Retinal pigment epithelial cell (primary cell): ENCODE measurements around the gene NUDT3.
A peak's percentile ranks its signal among the peaks of the same experiment; 100 is the strongest.

ENCODE experiments used
- DNase-seq: peaks from one replicate; pipeline ENCODE4 v3.0.0-alpha.2; 2010; ENCODE audit warnings: low read depth
- H3K4me3 ChIP-seq: 2 replicates; pipeline ENCODE4 v1.5.1; 2011; ENCODE audit warnings: mild to moderate bottlenecking, low read length, control low read depth, moderate library complexity
- CTCF ChIP-seq: conservative IDR thresholded peaks from 2 replicates; pipeline ENCODE4 v1.5.1; 2011; ENCODE audit warnings: low read depth, low read length, control low read depth, inconsistent platforms

NUDT3 gene

GRCh38 chr6:34339971-34340370, 52.5 kb downstream of the NUDT3 start:
- no peak for TF ChIP-seq CTCF

GRCh38 chr6:34339432-34339831, 53.0 kb downstream of the NUDT3 start:
- no peak overlapping the region for H3K4me3 ChIP-seq
- TF ChIP-seq CTCF: no peak
- DNase-seq: peak; percentile 47

More at GRCh38 chr6:34339971-34340370, 52.5 kb downstream of the NUDT3 start:
- no peak overlapping the region for H3K4me3 ChIP-seq
- no peak for DNase-seq

- no peak for DNase-seq
- TF ChIP-seq CTCF: no peak
These were observed 53.7 kb downstream of the NUDT3 start for GRCh38 chr6:34338811-34339210.

GRCh38 chr6:34338377-34338776, 54.1 kb downstream of the NUDT3 start:
- DNase-seq: no peak
- TF ChIP-seq CTCF: no peak
- H3K4me3 ChIP-seq: no peak overlapping the region

More at GRCh38 chr6:34338811-34339210, 53.7 kb downstream of the NUDT3 start:
- H3K4me3 ChIP-seq: no peak overlapping the region

GRCh38 chr6:34334796-34335416, 57.6 kb downstream of the NUDT3 start:
- DNase-seq: peak; percentile 82
- no peak for TF ChIP-seq CTCF
- H3K4me3 ChIP-seq: no peak overlapping the region

- TF ChIP-seq CTCF: no peak
- DNase-seq: no peak
These were observed 58.6 kb downstream of the NUDT3 start for GRCh38 chr6:34333858-34334257.

GRCh38 chr6:34332251-34333198, 59.9 kb downstream of the NUDT3 start:
- DNase-seq: no peak
- H3K4me3 ChIP-seq: no peak overlapping the region
- no peak for TF ChIP-seq CTCF

More at GRCh38 chr6:34333858-34334257, 58.6 kb downstream of the NUDT3 start:
- H3K4me3 ChIP-seq: no peak overlapping the region
